Measurements from ENCODE around the gene WIZ.

Gene WIZ

DNA sequence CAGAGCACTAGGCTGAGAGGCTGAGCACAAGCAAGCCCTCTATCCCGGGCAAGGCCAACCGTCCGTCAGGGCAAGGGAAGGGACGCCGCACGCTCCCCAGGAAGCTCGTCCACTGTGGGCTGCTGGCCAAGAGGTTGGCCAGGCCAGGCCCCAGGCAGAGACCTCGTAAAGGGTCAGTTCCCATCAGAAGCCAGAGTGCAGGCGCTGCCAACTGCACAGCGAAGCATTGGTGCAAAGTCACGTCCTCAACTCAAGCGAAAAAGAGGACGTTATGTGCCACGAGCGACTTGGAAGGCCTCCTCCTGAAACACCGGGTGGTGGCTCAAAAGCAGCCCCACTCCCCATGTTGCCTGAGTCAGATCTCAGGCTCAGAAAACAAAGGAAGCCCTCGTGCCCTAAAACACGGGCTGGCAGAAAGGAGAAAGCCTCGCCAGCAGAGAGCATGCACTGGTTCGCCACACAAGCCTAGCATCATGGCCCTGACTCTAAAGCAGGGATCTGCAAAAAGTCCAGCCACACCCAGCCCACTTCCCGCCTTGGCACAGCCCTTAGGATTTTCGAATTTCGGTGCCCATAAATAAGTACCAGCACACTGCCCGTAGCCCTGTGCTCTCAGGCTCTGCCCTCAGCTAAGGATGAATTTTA is 74.8 kb downstream of the WIZ start:
- no peaks in the 10 kb centered on the region for H3K9me3 ChIP-seq (ENCODE audit: control insufficient read depth, insufficient read depth, low read length)
- H3K4me2 ChIP-seq (ENCODE audit: low read length) = no peak overlapping the region
- no peaks in the 10 kb centered on the region for H3F3A ChIP-seq (ENCODE audit: control insufficient read depth, insufficient read depth)
- TF ChIP-seq, protein P1, sequence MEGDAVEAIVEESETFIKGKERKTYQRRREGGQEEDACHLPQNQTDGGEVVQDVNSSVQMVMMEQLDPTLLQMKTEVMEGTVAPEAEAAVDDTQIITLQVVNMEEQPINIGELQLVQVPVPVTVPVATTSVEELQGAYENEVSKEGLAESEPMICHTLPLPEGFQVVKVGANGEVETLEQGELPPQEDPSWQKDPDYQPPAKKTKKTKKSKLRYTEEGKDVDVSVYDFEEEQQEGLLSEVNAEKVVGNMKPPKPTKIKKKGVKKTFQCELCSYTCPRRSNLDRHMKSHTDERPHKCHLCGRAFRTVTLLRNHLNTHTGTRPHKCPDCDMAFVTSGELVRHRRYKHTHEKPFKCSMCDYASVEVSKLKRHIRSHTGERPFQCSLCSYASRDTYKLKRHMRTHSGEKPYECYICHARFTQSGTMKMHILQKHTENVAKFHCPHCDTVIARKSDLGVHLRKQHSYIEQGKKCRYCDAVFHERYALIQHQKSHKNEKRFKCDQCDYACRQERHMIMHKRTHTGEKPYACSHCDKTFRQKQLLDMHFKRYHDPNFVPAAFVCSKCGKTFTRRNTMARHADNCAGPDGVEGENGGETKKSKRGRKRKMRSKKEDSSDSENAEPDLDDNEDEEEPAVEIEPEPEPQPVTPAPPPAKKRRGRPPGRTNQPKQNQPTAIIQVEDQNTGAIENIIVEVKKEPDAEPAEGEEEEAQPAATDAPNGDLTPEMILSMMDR (IDR thresholded peaks at IDR 0.05; ENCODE audit: low read depth, low read length, poor library complexity, severe bottlenecking) = no peak
- no peak for TF ChIP-seq EZH2phosphoT487 (IDR thresholded peaks at IDR 0.05; ENCODE audit: borderline replicate concordance, low read length)
- H3K4me3 ChIP-seq (ENCODE audit: low read length) = no peak overlapping the region
- no peak overlapping the region for H3K27ac ChIP-seq (ENCODE audit: low read depth, low read length)
- peaks cover 77% of the 10 kb centered on the region for H3K36me3 ChIP-seq (ENCODE audit: control insufficient read depth, low read length)
- no peaks in the 10 kb centered on the region for H3K9me2 ChIP-seq (replicated peaks; ENCODE audit: control insufficient read depth, low read length)
- peaks cover 83% of the 10 kb centered on the region for H3K79me2 ChIP-seq (ENCODE audit: control insufficient read depth, low read length)
- no peaks in the 10 kb centered on the region for H3K27me3 ChIP-seq (ENCODE audit: control insufficient read depth, low read length)
- peaks cover 21% of the 10 kb centered on the region for H3K4me1 ChIP-seq (ENCODE audit: control insufficient read depth, low read length)
- peaks cover 21% of the 10 kb centered on the region; the same call in 1 of the 2 replicates for H4K20me1 ChIP-seq (ENCODE audit: control insufficient read depth, insufficient read depth, low read depth, low read length)

DNA sequence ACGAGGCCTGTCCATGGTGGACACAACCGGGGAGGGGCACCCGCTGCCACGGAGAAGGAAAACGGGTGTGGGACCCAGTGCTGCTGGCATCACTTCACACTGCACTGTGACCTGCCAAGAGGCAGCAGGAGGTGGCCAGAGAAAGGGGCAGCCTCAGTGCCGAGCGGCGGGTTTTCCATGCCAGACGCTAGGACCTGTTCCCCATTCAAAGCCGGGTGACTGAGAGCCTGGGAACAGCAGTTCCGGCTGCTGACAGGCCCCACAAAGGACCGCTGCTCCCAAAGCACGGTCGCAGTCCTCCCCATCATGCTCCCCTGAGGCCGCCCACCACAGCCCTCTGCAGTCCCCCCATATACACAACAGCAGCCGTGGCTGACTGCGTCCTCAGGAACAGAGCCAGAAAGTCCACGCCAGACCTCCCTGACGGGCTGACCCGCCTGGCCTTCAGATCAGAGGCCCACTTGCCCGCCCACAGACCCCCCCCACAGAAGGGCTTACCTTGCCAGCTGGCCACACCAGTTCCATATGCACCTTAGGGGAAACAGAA is 75.6 kb downstream of the WIZ start:
- H4K20me1 ChIP-seq (ENCODE audit: control insufficient read depth, insufficient read depth, low read depth, low read length) = peaks cover 21% of the 10 kb centered on the region; the same call in 1 of the 2 replicates

DNA sequence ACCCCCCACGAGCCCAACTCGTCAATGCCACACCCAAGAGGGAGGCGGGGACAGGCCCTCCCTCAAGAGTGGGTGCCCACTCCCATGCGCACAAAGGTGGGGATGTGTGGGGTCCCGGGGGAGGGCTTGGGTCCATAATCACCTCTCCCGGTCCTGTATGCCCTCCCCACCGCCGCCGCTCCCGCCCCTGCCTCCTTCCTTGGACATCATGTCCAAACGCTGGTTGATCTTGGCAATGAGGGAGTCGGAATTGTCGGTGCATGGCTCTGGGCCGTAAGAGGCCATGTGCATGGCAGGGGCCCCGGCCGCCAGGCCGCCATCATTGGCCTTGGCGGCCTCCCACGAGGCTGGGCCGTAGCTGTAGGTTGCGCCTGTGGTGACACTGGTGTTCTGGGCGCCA is 76.1 kb downstream of the WIZ start:
- Histone ChIP-seq H3K9me2 (replicated peaks; ENCODE audit: control insufficient read depth, low read length) (no peaks in the 10 kb centered on the region), H3K27me3 (ENCODE audit: control insufficient read depth, low read length) (no peaks in the 10 kb centered on the region), H3K4me2 (ENCODE audit: low read length) (no peak overlapping the region), H3K27ac (ENCODE audit: low read depth, low read length) (no peak overlapping the region), H3K4me1 (ENCODE audit: control insufficient read depth, low read length) (peaks cover 21% of the 10 kb centered on the region), H3K79me2 (ENCODE audit: control insufficient read depth, low read length) (peaks cover 74% of the 10 kb centered on the region), H4K20me1 (ENCODE audit: control insufficient read depth, insufficient read depth, low read depth, low read length) (peaks cover 21% of the 10 kb centered on the region; the same call in 1 of the 2 replicates), H3K4me3 (ENCODE audit: low read length) (no peak overlapping the region), H3K36me3 (ENCODE audit: control insufficient read depth, low read length) (peaks cover 88% of the 10 kb centered on the region), H3K9me3 (ENCODE audit: control insufficient read depth, insufficient read depth, low read length) (no peaks in the 10 kb centered on the region), H3F3A (ENCODE audit: control insufficient read depth, insufficient read depth) (no peaks in the 10 kb centered on the region)
- TF ChIP-seq, protein P1 (IDR thresholded peaks at IDR 0.05; ENCODE audit: low read depth, low read length, poor library complexity, severe bottlenecking) = no peak
- TF ChIP-seq EZH2phosphoT487 (IDR thresholded peaks at IDR 0.05; ENCODE audit: borderline replicate concordance, low read length) = no peak

More for the DNA sequence above, 75.6 kb downstream of the WIZ start:
- no peaks in the 10 kb centered on the region for H3K9me3 ChIP-seq (ENCODE audit: control insufficient read depth, insufficient read depth, low read length)
- no peaks in the 10 kb centered on the region for H3K9me2 ChIP-seq (replicated peaks; ENCODE audit: control insufficient read depth, low read length)
- H3K36me3 ChIP-seq (ENCODE audit: control insufficient read depth, low read length) = peaks cover 85% of the 10 kb centered on the region
- peaks cover 21% of the 10 kb centered on the region for H3K4me1 ChIP-seq (ENCODE audit: control insufficient read depth, low read length)
- peaks cover 80% of the 10 kb centered on the region for H3K79me2 ChIP-seq (ENCODE audit: control insufficient read depth, low read length)
- TF ChIP-seq, protein P1 (IDR thresholded peaks at IDR 0.05; ENCODE audit: low read depth, low read length, poor library complexity, severe bottlenecking) = no peak
- no peak for TF ChIP-seq EZH2phosphoT487 (IDR thresholded peaks at IDR 0.05; ENCODE audit: borderline replicate concordance, low read length)
- H3K27ac ChIP-seq (ENCODE audit: low read depth, low read length) = no peak overlapping the region
- H3K27me3 ChIP-seq (ENCODE audit: control insufficient read depth, low read length) = no peaks in the 10 kb centered on the region
- H3K4me2 ChIP-seq (ENCODE audit: low read length) = no peak overlapping the region
- no peaks in the 10 kb centered on the region for H3F3A ChIP-seq (ENCODE audit: control insufficient read depth, insufficient read depth)
- H3K4me3 ChIP-seq (ENCODE audit: low read length) = no peak overlapping the region

Data from DOHH2 (cell line).